HepG2 (cell line): Measurements from ENCODE around the gene PRRC1. TPM values are rescaled to one million over a fixed set of nuclear protein-coding genes. Genes with fewer than 3 reads are reported as not detected.

ENCODE experiments used
- ATAC-seq: fragments of 200-7000 bp; cut with Tn5 transposase; 3 replicates; pipeline ENCODE4 v1.9.1; 2020; ENCODE audit warnings: mild to moderate bottlenecking, moderate library complexity
- BruUV-seq: library from RNA; stranded (reverse); fragments of 400-500 nt; replicated peaks from 2 replicates; lab custom pipeline; 2021; lab: Mats Ljungman, UMichigan
- CTCF ChIA-PET: fragments of 300-600 bp; formaldehyde crosslinking; extraction: SDS; loops from one replicate; lab custom pipeline; 2021; ENCODE audit warnings: low total read pairs, inconsistent platforms, low intra/inter-chr PET ratio; lab: Yijun Ruan, JAX
- POLR2A ChIA-PET: fragments of 350-600 bp; sonication (Branson Sonifier 250); formaldehyde crosslinking; loops from one replicate; lab custom pipeline; 2020; ENCODE audit warnings: antibody characterized with exemption, inconsistent platforms; lab: Yijun Ruan, JAX
- DNase-seq: peaks from one replicate; pipeline ENCODE4 v3.0.0-alpha.2; 2015; ENCODE audit warnings: low spot score
- FAIRE-seq: peaks from 3 replicates; lab custom pipeline; 2011; peaks lifted over from hg19 to GRCh38; lab: Jason Lieb, UNC
- H2AFZ ChIP-seq: one replicate; pipeline ENCODE4 v1.6.1; 2011; ENCODE audit warnings: low read length, inconsistent platforms
- H3K27ac ChIP-seq: fragments of 300-600 bp; 3 replicates; pipeline ENCODE4 v1.8.0; 2011; ENCODE audit warnings: mixed run types, mild to moderate bottlenecking, mixed read lengths, low read length, inconsistent platforms; ENCODE audit not compliant: insufficient read depth; ENCODE audit errors: extremely low read length
- H3K27me3 ChIP-seq, 2 experiments: fragments of 200-600 bp in 1 of 2; 2 replicates in 1 of 2; 3 replicates in 1 of 2; pipeline versions ENCODE4 v1.6.0 to v1.8.0; 2011; ENCODE audit warnings: low read length in 2 of 2, mild to moderate bottlenecking in 2 of 2, moderate library complexity in 2 of 2, inconsistent platforms in 1 of 2; ENCODE audit not compliant: insufficient read depth in 2 of 2, control insufficient read depth in 1 of 2
- H3K36me3 ChIP-seq, 2 experiments: fragments of 200-600 bp in 1 of 2; replicated peaks in 1 of 2; 2 replicates in 1 of 2; 3 replicates in 1 of 2; pipeline versions ENCODE4 v1.5.1 to v1.8.0; 2011; ENCODE audit warnings: low read length in 2 of 2, inconsistent platforms in 1 of 2; ENCODE audit not compliant: insufficient read depth in 2 of 2, control insufficient read depth in 1 of 2
- H3K4me1 ChIP-seq: 2 replicates; pipeline ENCODE4 v1.5.1; 2012; ENCODE audit warnings: low read length, inconsistent platforms; ENCODE audit not compliant: insufficient read depth
- H3K4me2 ChIP-seq: 2 replicates; pipeline ENCODE4 v1.6.0; 2011; ENCODE audit warnings: low read depth, low read length, inconsistent platforms
- H3K4me3 ChIP-seq, 3 experiments: fragments of 200-600 bp in 1 of 3; sonication (generic), shearing (Covaris generic) in 1 of 3; replicated peaks in 1 of 3; 2 replicates each; pipeline ENCODE4 v1.5.1; 2011 to 2016; ENCODE audit warnings: low read length in 3 of 3, inconsistent platforms in 2 of 3, low read depth in 2 of 3, mild to moderate bottlenecking in 2 of 3, control low read depth in 1 of 3, mixed read lengths in 1 of 3; ENCODE audit not compliant: insufficient read depth in 1 of 3
- H3K79me2 ChIP-seq: one replicate; pipeline ENCODE4 v1.6.1; 2011; ENCODE audit warnings: low read length, inconsistent platforms; ENCODE audit not compliant: insufficient read depth
- H3K9ac ChIP-seq: 2 replicates; pipeline ENCODE4 v1.6.0; 2011; ENCODE audit warnings: mild to moderate bottlenecking, low read depth, low read length, inconsistent platforms; ENCODE audit not compliant: insufficient read depth
- H3K9me3 ChIP-seq: 2 replicates; pipeline ENCODE4 v1.5.1; 2012; ENCODE audit warnings: mild to moderate bottlenecking, low read length
- H4K20me1 ChIP-seq: 2 replicates; pipeline ENCODE4 v1.6.0; 2011; ENCODE audit warnings: inconsistent platforms, mild to moderate bottlenecking, low read length, moderate library complexity; ENCODE audit not compliant: insufficient read depth
- ASH2L ChIP-seq: fragments of 300-600, 200-600 bp; sonication (generic); IDR thresholded peaks from 2 replicates; pipeline ENCODE4 v1.7.0; 2017; ENCODE audit warnings: low read depth, mild to moderate bottlenecking, moderate library complexity, mixed read lengths, low read length; ENCODE audit not compliant: insufficient read length
- E2F1 ChIP-seq: sonication (generic); formaldehyde crosslinking; IDR thresholded peaks from 2 replicates; pipeline ENCODE4 v1.5.0; 2020; ENCODE audit warnings: missing genetic modification reagents
- HDAC1 ChIP-seq: sonication (generic); formaldehyde crosslinking; IDR thresholded peaks from 2 replicates; pipeline ENCODE4 v1.5.1; 2020; ENCODE audit warnings: mild to moderate bottlenecking, missing genetic modification reagents
- KMT2A ChIP-seq: sonication (generic); formaldehyde crosslinking; IDR thresholded peaks from 2 replicates; pipeline ENCODE4 v1.4.0; 2020; ENCODE audit warnings: missing genetic modification reagents
- NFE2L2 ChIP-seq: fragments of 150-350 bp; IDR thresholded peaks from 2 replicates; pipeline ENCODE4 v1.6.1; 2014; ENCODE audit warnings: low read length
- TFAP4 ChIP-seq: sonication (generic); IDR thresholded peaks from 2 replicates; pipeline ENCODE4 v1.6.1; 2016; ENCODE audit warnings: low read depth, borderline replicate concordance
- ZNF407 ChIP-seq: sonication (generic); formaldehyde crosslinking; IDR thresholded peaks from one replicate; pipeline ENCODE4 v1.5.1; 2020; ENCODE audit warnings: mild to moderate bottlenecking, missing genetic modification reagents; ENCODE audit errors: not compliant biosample characterization
- ZNF703 ChIP-seq: sonication (generic); formaldehyde crosslinking; IDR thresholded peaks from 2 replicates; pipeline ENCODE4 v1.5.1; 2020; ENCODE audit warnings: missing genetic modification reagents, mild to moderate bottlenecking, moderate library complexity, borderline replicate concordance
- WGBS: methylation state at CpG from one replicate; pipeline ENCODE4 v1.1.6; 2017; ENCODE audit warnings: low lambda C conversion rate; 5-methylcytosine and 5-hydroxymethylcytosine counted together
- in situ Hi-C: cut with HindIII; loops from 2 replicates; pipeline ENCODE4 v1.10.0; 2017; ENCODE audit warnings: low pct_unique_long_range_greater_than_20kb; ENCODE audit not compliant: extremely low pct_ligation_motif_present
- intact Hi-C: fragments of 100-400 bp; cut with micrococcal nuclease; formaldehyde crosslinking; loops from one replicate; pipeline ENCODE4 v1.10.0; 2022; ENCODE audit not compliant: unreplicated experiment
- polyA plus RNA-seq, 8 experiments: library from polyadenylated mRNA; depleted of rRNA in 3 of 8; stranded (reverse) in 7 of 8; unstranded in 1 of 8; fragments of >200 nt; fragmentation: Illumina TruSeq in 4 of 8; extraction: Trizol in 4 of 8; gene quantifications; 2 replicates each; pipeline versions ENCODE4 v1.2.1 to v1.2.3, GENCODE V29; 2011 to 2016; ENCODE audit warnings: low read depth in 4 of 8, missing spikeins in 1 of 8, mixed read lengths in 1 of 8; ENCODE audit not compliant: insufficient read depth in 1 of 8
- total RNA-seq, 5 experiments: library from RNA; depleted of rRNA; stranded (reverse); fragments of >200 nt; fragmentation: Illumina TruSeq; extraction: Trizol; gene quantifications; 2 replicates each; pipeline ENCODE4 v1.2.3, GENCODE V29; 2016; ENCODE audit warnings: low read depth in 1 of 5

PRRC1 gene
- total and polyA plus RNA-seq, 2 of the 13 experiments (the other 11 are each of a cell fraction or from before 2014, with no cell fraction given), result 48.5 to 51.9 TPM

GRCh38 chr5:127567026-127567768, 49.8 kb downstream of the PRRC1 start:
- no TSS peak for BruUV-seq
- FAIRE-seq (no peak), DNase-seq (no peak), ATAC-seq (no peak)
- no peaks in the 10 kb centered on the region for H3K79me2 ChIP-seq
- H3K4me1 ChIP-seq, result no peaks in the 10 kb centered on the region
- ChIA-PET CTCF (no interaction called here), POLR2A (no interaction called here)
- no peaks in the 10 kb centered on the region for H3K9me3 ChIP-seq
- H3K4me3 ChIP-seq, result no peak overlapping the region
- H3K27ac ChIP-seq, result no peak overlapping the region
- 30% methylated on average over 7 of the region's 7 CpGs for WGBS
- H3K9ac ChIP-seq, result no peak overlapping the region
- no peak overlapping the region for H3K4me2 ChIP-seq
- in situ Hi-C loops, result loop anchor here (25.0 kb wide), 1 partner anchor 1520 kb away; the partner anchor contains the start of gene ISOC1
- intact Hi-C loops, result loop anchor here (10.0 kb wide), 1 partner anchor 1108 kb away; no protein-coding TSS in a partner anchor
- H4K20me1 ChIP-seq, result no peaks in the 10 kb centered on the region
- H3K36me3 ChIP-seq, result no peaks in the 10 kb centered on the region
- peaks cover 0 to 3% of the 10 kb centered on the region in 2 experiments; a peak in 2 of 5 replicates for H3K27me3 ChIP-seq
- no peak overlapping the region for H2AFZ ChIP-seq
- TF ChIP-seq ZNF703 (CRISPR knock-in tag), result no peak
- no peak for TF ChIP-seq KMT2A
- TF ChIP-seq E2F1 (CRISPR knock-in tag), result no peak
- TF ChIP-seq TFAP4, result no peak
- no peak for TF ChIP-seq NFE2L2
- TF ChIP-seq ASH2L, result no peak
- TF ChIP-seq HDAC1 (CRISPR knock-in tag), result no peak
- TF ChIP-seq ZNF407 (CRISPR knock-in tag), result no peak
